Cardiac muscle cell (in vitro differentiated cells and primary cell): ENCODE measurements around the gene LPAR2. TPM values are rescaled to one million over a fixed set of nuclear protein-coding genes. Genes with fewer than 3 reads are reported as not detected.

ENCODE experiments used
- DNase-seq, 2 donors: peaks; one replicate each; pipeline versions ENCODE4 v3.0.0 to v3.0.0-alpha.2; 2010 to 2017; ENCODE audit warnings: low read depth in 1 of 2, low spot score in 1 of 2
- H3K27ac ChIP-seq: fragments of 200-600 bp; sonication (generic); 2 replicates; pipeline ENCODE4 v1.5.1; 2016
- H3K27me3 ChIP-seq: fragments of 200-600 bp; sonication (generic); 2 replicates; pipeline ENCODE4 v1.6.0; 2016; ENCODE audit warnings: control low read depth
- H3K36me3 ChIP-seq: fragments of 200-600 bp; sonication (generic); 2 replicates; pipeline ENCODE4 v1.5.1; 2016; ENCODE audit warnings: control low read depth
- H3K4me1 ChIP-seq: fragments of 200-600 bp; sonication (generic); 2 replicates; pipeline ENCODE4 v1.8.1; 2017; ENCODE audit warnings: low read depth, mild to moderate bottlenecking, mixed run types
- H3K4me3 ChIP-seq: fragments of 200-600 bp; sonication (generic); 2 replicates; pipeline ENCODE4 v1.5.1; 2016; ENCODE audit warnings: mild to moderate bottlenecking
- H3K9me3 ChIP-seq: fragments of 200-600 bp; sonication (generic); 2 replicates; pipeline ENCODE4 v1.5.1; 2017; ENCODE audit warnings: low read depth, mild to moderate bottlenecking, control low read depth
- polyA plus RNA-seq: library from polyadenylated mRNA; unstranded; fragments of >200 nt; fragmentation: Nextera tagmentation; extraction: Ambion mirVana; gene quantifications from 2 replicates; pipeline ENCODE4 v1.2.1, GENCODE V29; 2016
- total RNA-seq: library from RNA; depleted of rRNA; stranded (reverse); fragments of >200 nt; gene quantifications from 2 replicates; pipeline ENCODE4 v1.2.3, GENCODE V29; 2016
- TF ChIP-seq, protein P1 (sequence below): IDR thresholded peaks from 2 replicates; pipeline ENCODE4 v1.5.1; 2012; ENCODE audit warnings: low read depth, mild to moderate bottlenecking, low read length

Gene LPAR2
- total and polyA plus RNA-seq, 2 experiments from 2014 or later = 39.9 to 56.6 TPM

DNA sequence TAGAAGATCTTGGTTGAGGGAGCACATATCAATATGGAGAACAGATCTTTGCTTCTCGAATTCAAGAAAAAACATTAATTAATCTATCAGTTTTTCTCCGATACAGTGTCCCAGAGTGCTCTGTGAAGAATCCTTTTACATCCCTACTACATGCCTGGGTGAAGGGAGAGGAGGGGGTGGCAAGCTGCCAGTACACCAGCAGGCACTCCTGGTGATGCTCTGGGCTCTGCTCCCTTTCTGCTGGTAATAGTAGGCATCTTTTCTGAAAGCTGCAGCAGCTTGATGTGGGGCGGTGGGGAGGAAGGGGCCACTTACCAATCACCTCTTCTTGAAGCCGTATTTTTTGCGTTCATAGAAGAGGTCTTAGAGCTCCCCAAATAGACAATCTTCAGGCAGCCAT lies 40.2 kb downstream of the LPAR2 start:
- H3K4me3 ChIP-seq = no peak overlapping the region
- no peak overlapping the region for H3K27ac ChIP-seq
- TF ChIP-seq, protein P1, sequence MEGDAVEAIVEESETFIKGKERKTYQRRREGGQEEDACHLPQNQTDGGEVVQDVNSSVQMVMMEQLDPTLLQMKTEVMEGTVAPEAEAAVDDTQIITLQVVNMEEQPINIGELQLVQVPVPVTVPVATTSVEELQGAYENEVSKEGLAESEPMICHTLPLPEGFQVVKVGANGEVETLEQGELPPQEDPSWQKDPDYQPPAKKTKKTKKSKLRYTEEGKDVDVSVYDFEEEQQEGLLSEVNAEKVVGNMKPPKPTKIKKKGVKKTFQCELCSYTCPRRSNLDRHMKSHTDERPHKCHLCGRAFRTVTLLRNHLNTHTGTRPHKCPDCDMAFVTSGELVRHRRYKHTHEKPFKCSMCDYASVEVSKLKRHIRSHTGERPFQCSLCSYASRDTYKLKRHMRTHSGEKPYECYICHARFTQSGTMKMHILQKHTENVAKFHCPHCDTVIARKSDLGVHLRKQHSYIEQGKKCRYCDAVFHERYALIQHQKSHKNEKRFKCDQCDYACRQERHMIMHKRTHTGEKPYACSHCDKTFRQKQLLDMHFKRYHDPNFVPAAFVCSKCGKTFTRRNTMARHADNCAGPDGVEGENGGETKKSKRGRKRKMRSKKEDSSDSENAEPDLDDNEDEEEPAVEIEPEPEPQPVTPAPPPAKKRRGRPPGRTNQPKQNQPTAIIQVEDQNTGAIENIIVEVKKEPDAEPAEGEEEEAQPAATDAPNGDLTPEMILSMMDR = no peak
- H3K4me1 ChIP-seq = no peaks in the 10 kb centered on the region
- DNase-seq = no peak
- H3K27me3 ChIP-seq = no peaks in the 10 kb centered on the region
- H3K36me3 ChIP-seq = no peaks in the 10 kb centered on the region
- no peaks in the 10 kb centered on the region for H3K9me3 ChIP-seq

GRCh38 chr19:19584356-19584755 lies 43.7 kb downstream of the LPAR2 start:
- TF ChIP-seq, protein P1 = no peak
- no peaks in the 10 kb centered on the region for H3K36me3 ChIP-seq
- H3K4me1 ChIP-seq = no peaks in the 10 kb centered on the region
- no peak for DNase-seq
- H3K4me3 ChIP-seq = no peak overlapping the region
- H3K27ac ChIP-seq = no peak overlapping the region
- no peaks in the 10 kb centered on the region for H3K9me3 ChIP-seq
- H3K27me3 ChIP-seq = no peaks in the 10 kb centered on the region

DNA sequence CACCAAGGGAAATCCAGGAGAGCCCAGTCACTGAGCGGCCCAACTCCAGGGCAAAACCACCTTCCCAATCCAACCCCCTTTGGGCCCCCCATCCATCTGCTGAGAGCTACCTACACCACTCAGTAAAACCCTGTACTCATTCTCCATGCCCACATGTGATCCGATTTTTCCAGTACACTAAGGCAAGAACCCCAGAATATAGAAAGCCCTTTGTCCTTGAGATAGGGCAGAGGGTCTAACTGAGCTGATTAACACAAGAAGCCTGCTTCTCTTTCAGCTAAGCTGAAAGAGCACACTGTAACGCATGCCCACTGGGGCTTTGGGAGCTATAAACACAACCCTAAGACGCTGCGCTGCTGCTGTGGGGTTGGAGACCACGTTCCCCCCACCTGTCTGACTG lies 45.5 kb downstream of the LPAR2 start:
- Histone ChIP-seq H3K27me3 (no peaks in the 10 kb centered on the region), H3K36me3 (no peaks in the 10 kb centered on the region), H3K4me1 (no peaks in the 10 kb centered on the region), H3K9me3 (no peaks in the 10 kb centered on the region), H3K27ac (no peak overlapping the region), H3K4me3 (no peak overlapping the region)
- TF ChIP-seq, protein P1 = no peak
- no peak for DNase-seq

- no peak overlapping the region for H3K4me3 ChIP-seq
- TF ChIP-seq, protein P1 = no peak
- no peak overlapping the region for H3K27ac ChIP-seq
- H3K27me3 ChIP-seq = no peaks in the 10 kb centered on the region
- H3K9me3 ChIP-seq = no peaks in the 10 kb centered on the region
- H3K36me3 ChIP-seq = no peaks in the 10 kb centered on the region
- no peaks in the 10 kb centered on the region for H3K4me1 ChIP-seq
- no peak for DNase-seq
Observed at GRCh38 chr19:19581391-19581790, 46.6 kb downstream of the LPAR2 start.

DNA sequence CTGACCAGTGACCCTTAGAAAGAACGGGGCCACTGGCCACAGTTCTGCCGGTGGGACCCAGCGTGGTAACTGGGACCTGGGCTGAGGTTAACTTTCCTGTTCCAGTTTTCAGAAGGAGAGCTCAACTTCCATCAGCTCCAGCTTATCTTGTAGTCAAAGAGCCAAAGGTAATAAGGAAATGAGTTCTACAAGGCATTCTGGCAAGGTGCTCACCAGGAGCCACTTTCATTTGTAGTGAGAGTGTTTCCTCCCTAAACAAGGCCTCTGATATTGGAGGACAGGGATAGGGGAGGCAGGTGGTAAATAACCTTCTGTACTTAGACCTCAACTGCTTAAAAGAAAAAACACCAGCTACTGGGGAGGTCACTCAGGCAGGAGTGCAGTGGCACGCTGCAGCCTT lies 47.6 kb downstream of the LPAR2 start:
- Histone ChIP-seq H3K4me1 (no peaks in the 10 kb centered on the region), H3K27me3 (no peaks in the 10 kb centered on the region), H3K9me3 (no peaks in the 10 kb centered on the region), H3K4me3 (no peak overlapping the region), H3K27ac (no peak overlapping the region), H3K36me3 (no peaks in the 10 kb centered on the region)
- DNase-seq = no peak
- TF ChIP-seq, protein P1 = no peak
